Stimulated activated CD4-positive, alpha-beta T cell treated with anti-CD3 and anti-CD28 coated beads, Interleukin-2, amount 100 ng/mL, for 48 hours (primary cell): ENCODE data around the gene ARHGAP25.

Source experiments
- DNase-seq, 2 donors: peaks; one replicate each; pipeline ENCODE4 v3.0.0-alpha.2; 2020

Gene ARHGAP25

DNA sequence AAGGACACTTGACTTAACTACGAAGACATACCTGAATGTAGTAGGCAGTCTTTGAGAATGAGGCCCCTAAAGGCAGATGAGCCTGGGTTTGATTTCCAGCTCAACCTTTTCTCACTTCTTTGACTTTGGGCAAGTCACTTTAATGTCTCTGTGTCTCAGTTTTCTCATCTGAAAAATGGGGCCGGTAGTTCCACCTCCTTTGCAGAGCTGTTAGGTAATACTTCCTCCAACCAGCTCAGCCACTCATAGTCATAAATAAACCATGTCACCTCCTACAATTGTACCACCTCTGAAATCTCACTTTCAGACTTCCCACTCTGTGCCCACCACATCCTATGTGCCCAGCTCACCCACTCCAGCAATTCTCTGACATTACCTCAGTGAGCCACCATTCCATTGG, 10.4 kb downstream of the ARHGAP25 start:
- no peak for DNase-seq

DNA sequence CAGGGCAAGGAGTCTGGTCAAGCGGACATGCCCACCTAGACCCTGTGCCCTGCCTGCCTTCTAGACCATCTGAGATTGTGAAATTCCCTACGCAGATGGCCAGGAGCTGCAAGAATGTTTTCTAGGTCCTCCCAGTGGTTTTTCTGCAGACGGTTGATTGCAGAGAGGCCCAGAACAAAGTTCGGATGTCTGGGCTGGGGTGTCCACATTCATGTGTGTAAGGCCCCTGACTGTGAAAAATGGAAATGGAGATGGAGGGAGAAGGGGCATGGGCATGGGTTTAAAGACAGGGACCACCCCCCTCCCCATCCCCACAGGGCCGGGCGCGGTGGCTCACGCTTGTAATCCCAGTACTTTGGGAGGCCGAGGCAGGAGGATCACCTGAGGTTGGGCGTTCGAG, 11.8 kb downstream of the ARHGAP25 start:
- no peak for DNase-seq

DNA sequence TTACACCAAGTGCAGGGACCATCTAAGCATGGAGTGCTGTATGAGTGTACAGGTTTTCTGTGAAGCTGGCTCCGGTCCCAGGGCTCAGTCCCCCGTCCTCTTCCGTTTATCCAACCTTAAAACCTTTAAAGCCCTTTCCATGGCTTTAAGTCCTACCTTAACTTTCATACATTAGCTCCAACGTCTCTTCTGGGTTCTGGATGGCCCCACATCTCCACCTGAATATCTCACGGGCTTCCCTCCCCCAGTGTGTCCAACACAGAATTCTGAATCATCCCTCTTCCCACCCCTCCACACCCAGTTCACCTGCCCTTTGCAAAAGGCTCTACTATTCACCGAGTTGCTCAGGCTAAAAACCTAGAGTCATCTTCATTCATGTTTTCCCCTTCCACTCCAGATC, 12.8 kb downstream of the ARHGAP25 start:
- DNase-seq = no peak

DNA sequence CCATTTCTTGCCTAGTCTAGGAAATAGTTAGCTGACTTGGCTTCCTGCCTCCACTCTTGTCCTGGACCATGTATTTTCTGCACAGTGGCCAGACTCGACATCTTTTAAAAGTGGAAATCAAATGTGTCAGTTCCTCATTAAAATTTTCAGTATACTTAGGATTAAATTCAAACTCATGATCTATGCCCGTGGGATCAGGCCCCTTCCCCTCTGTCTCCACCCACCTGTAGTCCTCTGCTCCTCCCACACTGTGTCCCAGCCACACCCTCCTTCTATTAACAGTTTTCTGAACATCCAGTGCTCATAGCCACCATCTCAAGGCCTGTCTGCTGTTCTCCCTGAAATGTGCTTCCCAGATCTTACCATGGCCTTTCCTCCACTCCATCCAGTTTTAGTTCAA, 13.3 kb downstream of the ARHGAP25 start:
- no peak for DNase-seq

DNA sequence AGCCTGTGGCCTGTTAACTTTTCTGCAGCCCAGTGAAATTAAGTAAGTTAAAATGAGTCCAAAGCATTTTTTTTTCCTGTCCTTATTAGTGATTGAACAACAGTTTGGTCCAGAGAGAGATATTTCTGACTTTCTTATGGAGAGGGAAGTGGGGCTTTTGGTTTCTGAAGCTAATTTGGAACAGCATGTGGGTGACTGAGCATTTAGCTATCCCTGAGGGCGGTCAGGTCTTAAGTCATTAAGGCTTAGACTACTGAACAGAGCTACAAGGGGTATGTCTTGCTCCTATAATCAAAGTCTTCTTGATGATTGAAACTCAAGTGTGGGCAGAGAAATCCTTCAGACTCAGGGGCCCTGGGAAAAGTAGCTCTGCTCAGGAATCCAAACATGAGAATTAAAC, 14.0 kb downstream of the ARHGAP25 start:
- DNase-seq = no peak

DNA sequence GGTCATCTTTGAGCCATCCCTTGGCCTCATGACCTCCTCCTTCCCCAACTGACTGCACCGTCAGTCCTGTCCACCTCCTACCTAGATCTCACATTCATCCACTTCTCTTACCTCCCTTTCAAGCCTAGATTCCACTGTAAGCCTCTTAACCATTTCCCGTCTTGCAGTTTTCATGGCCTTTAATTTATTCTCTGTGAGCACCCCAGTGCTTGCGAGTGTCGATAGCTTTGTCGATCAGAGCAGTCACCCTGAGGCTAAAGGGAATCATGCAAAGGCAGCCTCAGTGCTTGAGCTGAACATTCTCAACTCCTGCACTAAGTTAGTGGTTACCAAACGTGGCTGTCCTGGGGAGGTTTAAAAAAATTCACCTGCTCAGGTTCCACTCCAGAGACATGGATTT, 14.7 kb downstream of the ARHGAP25 start:
- no peak for DNase-seq

DNA sequence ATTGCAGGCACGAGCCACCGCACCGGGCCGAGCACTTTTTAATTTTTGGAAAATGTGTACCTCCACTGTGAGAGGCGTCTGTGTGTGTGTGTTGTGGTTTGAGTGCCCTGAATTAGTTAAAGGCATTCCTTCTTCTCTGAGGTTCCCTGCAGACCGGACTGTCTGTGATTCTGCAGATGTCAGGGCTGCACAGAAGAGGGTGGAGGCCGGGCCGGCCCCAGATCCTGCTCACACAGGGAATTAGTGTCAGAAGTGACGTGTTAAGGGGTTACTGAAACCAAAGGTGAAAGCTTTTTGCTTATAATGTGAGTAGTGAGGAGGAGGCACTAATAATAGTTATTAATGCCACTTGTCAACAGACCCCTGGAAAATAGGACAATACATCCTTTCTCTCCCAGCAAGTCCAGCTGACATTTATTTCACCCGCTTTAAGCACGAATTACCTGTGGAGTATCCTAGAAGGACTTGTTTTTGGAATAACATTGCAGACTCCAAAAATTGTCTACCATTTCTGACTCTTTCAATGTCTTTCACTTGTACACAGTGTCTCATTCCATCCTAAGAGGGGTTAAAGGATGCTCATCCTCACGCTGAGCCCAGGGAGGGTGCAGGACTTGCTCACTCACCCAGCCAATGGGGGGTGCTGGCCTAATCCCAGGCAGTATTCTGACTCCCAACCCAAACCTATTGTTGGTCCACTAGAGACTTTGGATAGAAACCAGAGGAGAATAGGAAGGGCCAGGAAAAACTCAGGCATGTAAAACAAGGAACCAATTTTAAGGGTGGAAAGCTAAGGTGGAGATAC, 16.2 kb downstream of the ARHGAP25 start:
- DNase-seq = no peak

DNA sequence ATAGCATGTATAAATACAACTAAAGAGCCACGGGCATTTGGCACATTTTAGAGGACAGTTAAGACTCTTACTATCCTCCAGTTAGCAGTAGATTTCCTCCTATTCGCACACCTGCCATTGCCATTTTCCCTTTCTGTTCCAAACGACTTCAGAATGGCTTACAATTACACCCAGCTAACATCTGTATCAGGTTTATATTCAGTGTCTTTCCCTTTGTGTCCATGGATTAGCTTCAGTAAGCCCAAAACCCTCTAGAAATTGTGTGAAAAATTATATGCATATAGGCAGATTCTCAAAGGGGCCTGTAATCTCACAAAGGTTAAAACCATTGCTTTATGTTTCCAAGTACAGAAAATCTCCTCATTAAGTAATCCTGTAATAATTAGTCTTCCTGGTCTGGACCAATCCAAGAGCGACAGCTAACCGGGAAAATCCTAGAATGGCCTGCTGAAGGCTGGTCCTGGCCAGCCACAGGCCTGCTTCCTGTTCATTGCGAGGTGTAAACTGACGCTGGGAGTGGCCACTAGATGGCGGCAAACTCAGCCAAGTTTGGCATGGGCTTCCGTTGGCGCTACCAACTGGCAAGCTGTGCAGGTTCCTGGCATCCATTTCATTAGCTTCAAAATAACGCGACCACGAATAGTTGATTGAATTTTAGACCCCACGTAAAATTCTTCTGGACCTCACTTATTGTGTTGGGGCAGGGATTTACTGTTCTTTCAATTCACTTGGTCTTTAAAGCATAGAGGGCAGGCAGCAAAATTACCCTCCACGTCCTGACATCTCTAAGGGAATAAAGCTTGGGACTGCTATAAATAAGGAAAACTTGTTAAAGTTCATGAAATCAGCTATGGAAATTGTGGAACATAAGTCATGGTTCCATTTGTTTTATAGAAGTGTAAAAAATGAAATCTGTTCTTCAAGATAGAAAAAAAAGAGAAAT, 17.1 kb downstream of the ARHGAP25 start:
- DNase-seq = peak; percentile 94 to 95

DNA sequence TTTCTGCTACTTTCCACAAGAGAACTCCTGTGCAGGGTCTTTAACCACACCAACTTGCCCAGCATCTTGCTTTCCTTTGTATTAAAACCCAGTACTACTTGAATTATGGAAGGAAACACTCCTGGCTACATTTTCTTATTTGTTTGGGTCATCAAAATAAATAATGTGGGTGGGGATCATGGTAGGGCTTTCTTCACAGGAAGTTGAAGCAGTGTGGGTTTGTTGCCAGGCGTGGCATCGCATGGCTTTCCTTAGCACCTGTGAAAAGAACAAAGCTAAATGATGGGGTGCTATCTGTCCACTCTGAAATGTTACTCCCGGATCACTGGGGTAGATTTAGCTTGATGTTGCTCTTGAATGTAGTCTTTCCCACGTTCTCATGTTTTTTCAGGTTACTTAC, 18.7 kb downstream of the ARHGAP25 start:
- no peak for DNase-seq

DNA sequence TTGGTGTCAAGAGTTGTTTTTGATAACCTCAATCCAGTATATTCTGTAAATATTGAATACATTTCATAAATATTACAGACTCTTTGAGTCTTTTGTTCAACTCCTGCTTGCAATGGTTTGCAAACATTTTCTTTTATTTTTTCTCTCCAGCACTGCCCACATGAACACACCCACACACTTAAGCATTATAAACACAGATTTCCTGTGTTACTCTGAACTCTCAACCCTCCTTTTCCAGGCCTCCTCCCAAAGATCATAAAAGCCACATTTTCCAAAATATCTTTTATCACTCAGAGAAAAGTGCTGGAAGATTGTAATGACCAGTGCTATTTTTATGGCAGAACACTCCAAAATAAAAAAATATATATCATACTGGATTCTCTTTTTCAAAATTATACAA, 20.5 kb downstream of the ARHGAP25 start:
- DNase-seq = no peak

DNA sequence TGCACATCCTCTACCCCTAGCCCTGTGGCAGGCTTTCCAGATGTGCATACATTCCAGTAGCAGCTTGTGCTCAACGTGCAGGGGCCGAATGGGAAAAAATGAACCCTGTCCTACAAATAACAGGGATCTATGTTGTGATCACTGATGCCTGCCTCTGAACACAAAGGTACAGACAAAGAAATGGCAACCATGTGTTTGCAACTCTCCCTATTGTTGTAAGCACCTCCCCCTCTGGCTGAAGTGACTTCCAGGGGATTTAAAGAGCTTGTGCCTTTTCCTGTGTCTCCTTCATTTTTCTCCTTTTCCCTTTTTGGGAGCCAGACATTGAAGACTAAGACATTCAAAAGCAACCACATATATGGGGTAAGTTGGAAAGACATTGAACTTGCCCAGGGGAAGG, 21.6 kb downstream of the ARHGAP25 start:
- DNase-seq = no peak

DNA sequence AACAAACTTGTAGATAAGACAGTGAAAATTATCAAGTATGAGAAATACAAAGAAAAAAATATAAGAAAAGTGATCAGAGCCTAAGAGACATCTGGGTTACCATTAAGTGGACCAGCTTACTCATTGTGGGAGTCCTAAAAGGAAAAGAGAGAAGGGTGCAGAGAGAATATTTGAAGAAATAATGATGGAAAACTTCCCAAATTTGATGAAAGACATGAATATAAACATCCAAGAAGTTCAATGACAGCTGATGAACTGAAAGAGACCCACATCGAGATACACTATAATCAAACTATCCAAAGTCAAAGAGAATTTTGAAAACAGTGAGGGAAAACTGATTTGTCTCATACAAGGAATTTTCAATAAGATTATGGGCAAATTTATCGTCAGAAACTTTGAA, 22.5 kb downstream of the ARHGAP25 start:
- DNase-seq = no peak

DNA sequence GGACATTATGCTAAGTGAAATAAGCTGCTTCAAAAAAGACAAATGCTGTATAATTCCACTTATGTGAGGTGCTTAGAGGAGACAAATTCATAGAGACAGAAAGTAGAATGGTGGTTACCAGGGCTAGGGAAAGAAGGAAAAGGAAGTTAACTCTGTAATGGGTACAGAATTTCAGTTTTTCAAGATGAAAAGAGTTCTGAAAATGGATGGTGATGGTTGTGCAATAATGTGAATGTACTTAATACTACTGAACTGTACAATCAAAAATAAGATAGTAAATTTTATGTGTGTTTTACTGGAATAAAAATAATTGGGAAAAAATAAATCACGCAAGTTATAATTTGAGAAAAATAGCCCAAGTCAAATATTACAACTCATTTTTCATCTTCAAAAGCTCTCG, 27.5 kb downstream of the ARHGAP25 start:
- DNase-seq = no peak

DNA sequence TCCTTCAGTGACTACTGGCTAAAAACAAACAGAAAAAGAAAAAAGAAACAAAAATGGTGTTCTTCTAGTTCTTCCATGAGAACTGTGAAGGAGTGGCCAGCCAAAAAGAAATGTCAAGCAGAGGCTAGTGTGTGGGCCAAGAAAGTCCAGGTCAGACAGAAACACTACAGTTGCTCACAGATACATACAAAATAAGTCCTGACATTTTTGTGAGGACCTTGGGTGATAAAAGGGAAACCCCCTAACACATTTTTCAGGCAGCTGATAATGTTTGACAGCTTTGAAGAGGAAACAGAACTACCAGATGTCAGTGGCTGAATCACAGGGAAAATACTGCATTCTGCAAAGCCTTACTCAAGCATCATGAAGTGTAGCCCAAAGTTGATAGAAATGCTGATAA, 28.1 kb downstream of the ARHGAP25 start:
- DNase-seq = no peak

DNA sequence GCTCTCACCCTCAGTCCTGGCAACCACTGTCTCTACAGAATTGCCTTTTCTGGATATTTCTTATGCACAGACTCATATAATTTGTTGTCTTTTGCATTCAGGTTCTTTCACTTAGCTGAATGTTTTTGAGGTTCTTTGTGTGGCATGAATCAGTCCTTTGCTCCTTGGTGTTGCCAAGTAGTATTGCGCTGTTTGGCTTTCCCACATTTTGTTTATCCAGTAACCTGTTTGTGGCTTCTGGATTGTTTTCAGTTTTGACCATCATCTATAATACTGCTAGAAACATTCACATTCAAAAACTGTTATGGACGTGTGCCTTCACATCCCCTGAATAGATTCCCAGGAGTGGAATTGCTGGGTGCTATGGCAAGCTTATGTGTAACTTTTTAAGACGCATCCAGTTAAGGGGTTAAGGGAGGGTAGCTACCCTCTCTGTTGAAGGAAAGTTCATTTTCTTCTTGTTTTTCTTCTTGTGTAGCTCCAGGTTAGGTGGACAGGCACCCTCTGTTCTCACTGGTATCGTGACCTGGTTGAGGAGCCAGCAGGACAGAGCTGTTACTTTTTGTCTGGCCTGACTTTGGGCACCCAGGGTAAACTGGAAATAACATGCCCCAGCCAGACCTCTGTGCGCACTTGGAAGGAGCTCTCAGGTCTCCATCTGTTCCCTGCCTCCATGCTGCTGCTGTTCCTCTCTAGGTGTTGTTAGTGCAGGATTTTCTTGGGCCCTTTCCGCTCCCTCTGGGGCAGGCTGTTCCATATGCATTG, 29.6 kb downstream of the ARHGAP25 start:
- no peak for DNase-seq

DNA sequence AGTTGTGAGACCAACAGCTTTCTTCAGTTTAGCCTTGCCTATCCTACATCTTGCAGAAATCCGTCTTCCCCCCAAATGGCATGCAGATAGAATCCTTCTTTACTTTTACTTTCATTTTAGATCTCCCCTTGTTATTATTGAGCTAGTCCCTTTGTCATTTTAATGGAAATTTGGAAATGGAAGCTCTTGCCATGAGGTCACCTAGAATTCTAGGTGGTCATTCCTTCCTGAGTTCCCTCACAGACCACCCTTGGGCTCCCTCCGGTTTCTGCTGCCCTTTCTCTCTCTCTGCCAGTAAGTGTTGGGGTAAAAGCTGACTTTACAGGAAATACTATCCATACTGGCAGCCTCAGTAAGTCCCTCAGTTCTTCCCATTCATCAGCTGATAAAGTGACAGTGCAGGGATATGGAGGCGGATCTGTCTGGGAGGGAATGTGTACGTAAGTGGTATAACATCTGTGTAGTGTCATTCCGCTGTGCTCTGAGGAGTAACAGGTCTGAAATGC, 30.2 kb downstream of the ARHGAP25 start:
- DNase-seq = no peak

DNA sequence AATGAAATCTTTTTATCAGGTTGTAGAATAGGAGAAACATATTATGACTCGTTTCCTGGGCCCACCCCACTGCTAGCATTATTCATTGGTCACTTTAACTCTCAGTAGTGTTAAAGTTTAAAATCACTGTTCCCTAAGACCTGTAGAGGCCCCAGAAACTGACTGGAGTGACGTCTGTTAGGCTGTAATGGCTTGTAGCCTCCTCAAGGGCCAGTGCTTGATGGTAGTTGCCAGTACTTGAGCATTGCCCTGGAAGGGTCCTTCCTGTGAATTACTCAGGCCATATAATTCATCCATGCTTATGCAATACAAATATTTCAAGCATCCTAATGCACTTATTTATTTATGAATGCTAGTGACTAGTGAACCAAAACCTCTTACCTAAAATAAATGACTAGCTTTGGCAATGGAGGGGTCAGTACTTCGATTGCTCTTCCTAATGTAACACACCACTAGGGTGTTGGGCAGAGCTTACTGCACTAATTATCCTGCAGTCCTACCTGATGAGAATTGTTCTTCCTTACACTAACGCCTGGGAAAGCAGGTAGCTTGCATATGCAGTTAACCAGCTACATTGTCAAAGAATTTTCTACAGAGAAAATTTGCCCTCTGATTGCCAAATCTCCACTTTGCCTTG, 31.2 kb downstream of the ARHGAP25 start:
- no peak for DNase-seq

DNA sequence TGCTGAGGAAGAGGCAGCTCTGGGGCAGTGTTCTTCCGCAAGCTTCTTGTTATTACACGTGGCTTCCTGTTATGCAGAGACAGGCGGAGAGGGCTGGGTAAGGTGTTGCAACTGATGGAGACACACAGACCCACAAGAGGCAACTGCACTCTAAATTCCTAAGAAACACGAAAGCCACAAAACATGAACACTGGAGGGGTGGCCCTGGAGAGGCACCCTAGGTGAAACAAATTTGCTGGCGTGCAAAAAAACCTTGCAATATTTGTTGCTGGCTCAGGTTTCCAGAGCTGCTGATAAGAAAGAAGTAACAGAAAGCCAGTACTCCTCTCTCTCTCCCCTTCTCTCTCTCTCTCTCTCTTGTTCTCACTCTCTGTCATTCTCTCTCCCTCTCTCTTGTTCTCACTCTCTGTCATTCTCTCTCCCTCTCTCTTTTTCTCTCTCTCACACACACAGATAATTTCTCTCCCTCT, 31.8 kb downstream of the ARHGAP25 start:
- peak in 1 of 2 donors; percentile 45 for DNase-seq

DNA sequence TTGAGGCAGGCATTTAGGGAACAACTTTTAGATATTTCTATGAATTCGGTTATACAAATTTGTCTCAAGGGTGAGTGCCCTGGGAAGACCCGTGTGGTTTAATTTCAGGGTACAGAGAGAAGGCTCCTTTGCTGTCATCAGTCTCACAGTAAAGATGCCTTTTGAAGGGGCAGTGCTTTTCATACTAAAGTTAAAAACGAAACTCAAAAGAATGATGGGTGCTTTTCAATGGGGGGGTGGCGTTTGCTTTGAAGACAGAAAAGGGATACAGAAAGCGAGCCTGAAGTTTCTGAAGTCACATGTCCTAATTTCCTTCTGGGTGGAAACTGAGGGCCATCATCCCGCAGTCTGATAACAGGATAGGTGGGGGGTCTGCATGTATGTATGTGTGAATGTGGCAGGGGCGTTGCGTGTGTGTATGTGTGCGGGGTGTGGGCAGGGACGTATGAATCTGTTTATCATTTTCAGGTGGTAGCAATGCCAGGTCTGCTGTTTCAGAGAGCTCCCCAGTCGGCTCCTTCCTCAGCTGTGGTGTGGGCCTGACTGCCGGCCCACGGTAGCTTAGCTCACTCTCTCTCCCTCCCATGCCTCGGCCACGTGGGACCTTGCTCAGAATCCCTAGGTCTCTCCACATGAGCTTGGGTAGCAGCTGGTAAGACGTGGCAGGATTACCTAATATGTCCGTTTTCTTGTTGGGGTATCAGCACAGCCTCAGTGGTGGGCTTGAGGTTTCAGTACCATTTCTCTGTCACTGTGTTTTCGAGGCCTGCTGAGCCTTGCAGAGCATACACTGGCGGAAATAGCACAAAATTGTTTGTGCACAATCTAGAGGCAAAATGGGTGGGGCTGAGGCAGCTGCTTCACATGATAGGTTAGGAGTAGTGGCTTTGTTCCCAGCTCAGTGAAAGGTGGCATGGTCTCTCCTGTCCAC, 32.7 kb downstream of the ARHGAP25 start:
- DNase-seq = no peak

DNA sequence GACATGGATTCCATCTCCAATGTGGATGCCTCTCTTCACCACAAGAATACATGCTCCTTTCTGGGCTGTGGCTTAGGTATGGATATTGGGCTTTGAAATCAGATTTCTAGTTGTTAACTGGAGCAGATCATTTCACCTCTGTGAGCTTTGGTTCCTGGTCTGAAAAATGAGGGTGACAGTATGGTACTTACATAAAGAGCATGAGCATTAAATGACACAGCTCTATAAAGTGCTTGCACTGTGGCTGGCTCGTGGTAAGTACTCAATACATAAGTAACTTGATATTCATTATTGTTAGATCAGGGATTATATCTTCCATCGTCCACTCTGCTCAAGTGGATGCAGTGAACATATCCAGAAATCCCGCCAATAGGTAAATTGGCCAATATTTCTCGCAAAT, 33.4 kb downstream of the ARHGAP25 start:
- DNase-seq = no peak

DNA sequence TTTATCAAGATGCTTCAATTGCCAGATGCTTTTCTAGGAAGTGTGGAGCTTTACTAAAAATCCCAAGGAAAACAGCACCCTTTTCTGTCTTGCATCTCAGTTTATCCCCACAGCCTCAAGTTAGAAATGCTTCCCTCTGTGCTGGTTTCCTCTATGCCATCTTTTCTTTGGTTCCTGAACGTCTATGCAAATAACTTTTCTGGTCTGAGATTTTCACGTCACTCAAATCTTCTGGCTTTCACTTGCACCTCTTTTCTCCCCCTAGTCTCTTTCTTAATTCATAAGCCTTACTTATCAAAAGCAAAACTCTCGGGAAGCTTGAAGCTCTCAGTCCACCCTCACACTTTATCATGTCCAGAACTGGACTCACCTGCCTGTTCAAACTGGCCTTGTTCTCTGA, 33.9 kb downstream of the ARHGAP25 start:
- no peak for DNase-seq
